Left renal pelvis (tissue), 4 donors: ENCODE data around the gene FRYL. TPM values are rescaled to one million over a fixed set of nuclear protein-coding genes. Genes with fewer than 3 reads are reported as not detected.
"Not testable (repeated sequence)": the region's sequence is repeated elsewhere in the genome, so short reads cannot be mapped to it uniquely, and the experiment has no call there.

ENCODE experiments used
- DNase-seq, 4 donors: peaks; one replicate each; pipeline ENCODE4 v3.0.0-alpha.2; 2013; ENCODE audit warnings: low read depth in 4 of 4, low spot score in 3 of 4
- polyA plus RNA-seq, 4 donors: library from polyadenylated mRNA; unstranded; fragments of 120-200 nt; gene quantifications; one replicate each; pipeline ENCODE4 v1.2.1, GENCODE V29; 2013; ENCODE audit not compliant: insufficient read length in 4 of 4

The FRYL gene
- polyA plus RNA-seq, 4 donors, result 47.9 to 60.7 (median 49.9) TPM

DNA sequence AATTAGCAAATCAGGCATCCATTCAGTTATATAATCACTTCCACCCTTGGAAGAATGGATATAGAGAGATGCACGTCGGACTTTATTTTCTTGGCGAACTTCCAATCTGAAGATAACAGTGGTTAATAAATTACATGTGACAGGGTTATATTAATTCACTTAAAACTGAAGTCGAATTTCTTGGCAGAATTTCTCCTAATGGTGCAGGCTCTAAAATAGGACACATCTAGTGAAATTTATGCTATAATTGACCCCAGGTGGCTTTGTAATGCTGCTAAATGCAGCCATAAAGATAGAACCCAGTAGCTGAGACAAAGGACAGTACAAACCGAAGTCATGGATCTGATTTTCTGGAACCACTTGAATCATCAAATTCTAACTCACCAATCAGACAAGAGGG lies 317.7 kb downstream of the FRYL start:
- DNase-seq, result no peak

DNA sequence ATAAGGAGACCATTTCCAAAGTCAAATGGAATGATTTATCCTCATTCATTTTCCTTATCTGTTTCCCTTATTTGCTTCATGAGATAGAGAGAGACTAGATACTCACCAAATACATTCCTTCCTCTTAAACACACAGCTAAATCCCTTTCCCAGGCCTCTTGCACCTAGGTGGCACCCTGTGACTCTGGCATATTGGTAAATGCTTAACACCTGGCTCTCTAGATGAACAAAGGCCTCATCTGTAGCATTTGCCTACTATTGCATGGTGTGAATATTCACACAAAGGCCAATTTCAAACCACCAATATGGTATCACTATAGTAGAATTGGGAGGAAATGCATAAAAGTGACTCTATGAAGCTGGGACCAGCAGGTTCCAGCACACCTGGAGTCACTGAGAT lies 319.1 kb downstream of the FRYL start:
- no peak for DNase-seq

DNA sequence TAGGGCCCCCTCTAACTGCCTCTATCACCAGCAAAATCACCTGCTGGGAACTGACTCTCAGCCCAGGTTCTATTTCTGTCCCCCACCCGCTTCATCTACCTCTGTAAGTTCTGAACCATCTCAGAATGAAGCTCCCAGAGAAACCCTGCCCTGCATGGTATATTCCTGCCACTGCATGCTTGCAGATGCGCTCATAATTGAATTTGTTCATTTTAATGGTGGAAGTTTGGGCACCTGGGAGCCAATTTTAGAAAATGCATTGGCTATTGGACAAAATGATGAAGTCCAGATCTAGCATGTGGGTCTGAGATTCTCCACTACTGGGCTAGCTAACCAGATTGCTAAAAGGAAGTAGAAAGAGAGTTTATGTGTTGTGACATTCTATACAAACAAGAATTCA lies 325.5 kb downstream of the FRYL start:
- no peak for DNase-seq

DNA sequence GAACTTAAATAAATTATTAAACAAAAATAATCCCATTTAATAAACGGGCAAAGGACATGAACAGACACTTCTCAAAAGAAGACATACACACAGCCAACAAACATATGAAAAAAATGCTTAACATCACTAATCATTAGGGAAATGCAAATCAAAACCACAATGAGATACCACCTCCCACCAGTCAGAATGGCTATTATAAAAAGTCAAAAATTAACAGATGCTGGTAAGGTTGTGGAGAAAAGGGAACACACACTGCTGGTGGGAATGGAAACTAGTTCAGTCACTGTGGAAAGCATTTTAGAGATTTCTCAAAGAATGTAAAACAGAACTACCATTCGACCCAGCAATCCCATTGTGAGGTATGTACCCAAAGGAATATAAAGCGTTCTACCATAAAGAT lies 328.4 kb downstream of the FRYL start:
- not testable (repeated sequence) for DNase-seq

DNA sequence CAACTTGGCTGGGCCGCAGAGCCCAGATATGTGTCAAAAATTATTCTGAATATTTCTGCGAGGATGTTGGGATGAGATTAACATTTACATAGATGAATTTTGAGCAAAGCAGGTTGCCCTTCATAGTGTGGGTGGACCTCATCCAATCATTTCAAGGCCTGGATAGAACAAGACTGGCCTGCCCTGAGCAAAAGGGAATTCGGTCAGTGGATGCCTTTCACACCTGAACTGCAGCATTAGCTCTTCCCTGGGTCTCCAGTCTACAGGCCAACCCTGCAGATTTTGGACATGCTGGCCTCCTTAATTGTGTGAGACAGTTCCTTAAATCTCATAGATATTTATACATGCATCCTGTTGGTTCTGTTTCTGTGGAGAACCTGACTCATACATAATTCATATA lies 329.3 kb downstream of the FRYL start:
- no peak for DNase-seq

DNA sequence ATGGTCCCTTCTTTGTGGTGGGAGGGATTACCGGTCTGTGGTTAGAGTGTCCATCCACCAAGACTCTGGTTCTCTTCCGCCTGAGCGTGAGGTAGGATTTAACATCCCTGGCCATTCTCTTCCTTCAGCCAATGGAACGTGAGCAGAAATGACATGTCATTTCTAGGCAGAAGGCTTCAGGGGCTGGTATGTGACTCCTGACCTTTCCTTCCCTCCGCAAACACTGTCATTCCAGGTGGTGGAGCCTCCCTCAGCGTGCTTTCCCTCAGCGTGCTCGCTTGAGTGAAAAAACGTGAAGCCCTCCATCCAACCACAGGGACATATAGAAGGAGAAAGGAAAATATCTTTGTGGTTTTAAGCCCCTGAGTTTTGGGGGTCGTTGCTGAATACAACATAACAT lies 330.9 kb downstream of the FRYL start:
- DNase-seq, result no peak

Other genes starting within 250 kb of the FRYL start
- 100 to 1,000 TPM; 225 to 285 (median 258) TPM for gene OCIAD1, start 50.8 kb upstream of the FRYL start, polyA plus RNA-seq
- 100 to 1,000 TPM in 3 of 4 donors, 10 to 100 TPM in 1; 68.4 to 218 (median 194) TPM for gene OCIAD2, start 126.5 kb upstream of the FRYL start, polyA plus RNA-seq
- gene CWH43, start 206.0 kb upstream of the FRYL start, polyA plus RNA-seq, result 1 to 10 TPM in 3 of 4 donors, under 1 TPM in 1; 0.16 to 7.4 (median 7.2) TPM